ENCODE measurements around the gene ZNF488.
"Not testable (repeated sequence)": the region's sequence is repeated elsewhere in the genome, so short reads cannot be mapped to it uniquely, and the experiment has no call there.

The ZNF488 gene

GRCh38 chr10:47404937-47405336 is 20.8 kb upstream of the ZNF488 start:
- DNase-seq (ENCODE audit: low spot score in 2 of 2), result no peak
- H3K4me3 ChIP-seq, result no peak overlapping the region
- in situ Hi-C loops (cut with MboI; ENCODE audit: low sequenced_read_pairs), result no loop called here
- H3K4me1 ChIP-seq, result no peaks in the 10 kb centered on the region
- H3K9me3 ChIP-seq, result no peaks in the 10 kb centered on the region
- no peaks in the 10 kb centered on the region for H3K36me3 ChIP-seq (replicated peaks)
- H3K27me3 ChIP-seq (ENCODE audit: low read depth), result no peaks in the 10 kb centered on the region

GRCh38 chr10:47404446-47404845 is 20.4 kb upstream of the ZNF488 start:
- Histone ChIP-seq H3K36me3 (replicated peaks) (no peaks in the 10 kb centered on the region), H3K9me3 (no peaks in the 10 kb centered on the region), H3K4me3 (no peak overlapping the region), H3K27me3 (ENCODE audit: low read depth) (no peaks in the 10 kb centered on the region), H3K4me1 (no peaks in the 10 kb centered on the region)
- in situ Hi-C loops (cut with MboI; ENCODE audit: low sequenced_read_pairs), result no loop called here
- no peak for DNase-seq (ENCODE audit: low spot score in 2 of 2)

GRCh38 chr10:47403446-47404318 is 19.6 kb upstream of the ZNF488 start:
- Histone ChIP-seq H3K9me3 (no peaks in the 10 kb centered on the region), H3K4me1 (no peaks in the 10 kb centered on the region), H3K36me3 (replicated peaks) (no peaks in the 10 kb centered on the region), H3K27me3 (ENCODE audit: low read depth) (no peaks in the 10 kb centered on the region), H3K4me3 (no peak overlapping the region)
- DNase-seq (ENCODE audit: low spot score in 2 of 2), result no peak
- in situ Hi-C loops (cut with MboI; ENCODE audit: low sequenced_read_pairs), result no loop called here

GRCh38 chr10:47402641-47403301 is 18.7 kb upstream of the ZNF488 start:
- Histone ChIP-seq H3K4me3 (no peak overlapping the region), H3K4me1 (no peaks in the 10 kb centered on the region), H3K27me3 (ENCODE audit: low read depth) (no peaks in the 10 kb centered on the region), H3K36me3 (replicated peaks) (no peaks in the 10 kb centered on the region), H3K9me3 (no peaks in the 10 kb centered on the region)
- DNase-seq (ENCODE audit: low spot score in 2 of 2), result no peak
- in situ Hi-C loops (cut with MboI; ENCODE audit: low sequenced_read_pairs), result no loop called here

- in situ Hi-C loops (cut with MboI; ENCODE audit: low sequenced_read_pairs), result no loop called here
- no peaks in the 10 kb centered on the region for H3K36me3 ChIP-seq (replicated peaks)
- H3K4me3 ChIP-seq, result no peak overlapping the region
- no peaks in the 10 kb centered on the region for H3K27me3 ChIP-seq (ENCODE audit: low read depth)
- no peaks in the 10 kb centered on the region for H3K9me3 ChIP-seq
- H3K4me1 ChIP-seq, result no peaks in the 10 kb centered on the region
- DNase-seq (ENCODE audit: low spot score in 2 of 2), result no peak
Observed at GRCh38 chr10:47401874-47402640, 18.0 kb upstream of the ZNF488 start.

GRCh38 chr10:47401210-47401609 is 17.1 kb upstream of the ZNF488 start:
- H3K4me1 ChIP-seq, result no peaks in the 10 kb centered on the region
- H3K27me3 ChIP-seq (ENCODE audit: low read depth), result no peaks in the 10 kb centered on the region
- no peaks in the 10 kb centered on the region for H3K36me3 ChIP-seq (replicated peaks)
- H3K4me3 ChIP-seq, result no peak overlapping the region
- no peak for DNase-seq (ENCODE audit: low spot score in 2 of 2)
- H3K9me3 ChIP-seq, result no peaks in the 10 kb centered on the region
- in situ Hi-C loops (cut with MboI; ENCODE audit: low sequenced_read_pairs), result no loop called here

- no peak for DNase-seq (ENCODE audit: low spot score in 2 of 2)
- no peaks in the 10 kb centered on the region for H3K27me3 ChIP-seq (ENCODE audit: low read depth)
- in situ Hi-C loops (cut with MboI; ENCODE audit: low sequenced_read_pairs), result no loop called here
- H3K4me1 ChIP-seq, result no peaks in the 10 kb centered on the region
- H3K4me3 ChIP-seq, result no peak overlapping the region
- no peaks in the 10 kb centered on the region for H3K36me3 ChIP-seq (replicated peaks)
- H3K9me3 ChIP-seq, result no peaks in the 10 kb centered on the region
Observed at GRCh38 chr10:47400786-47401185, 16.7 kb upstream of the ZNF488 start.

- Histone ChIP-seq H3K36me3 (replicated peaks) (no peaks in the 10 kb centered on the region), H3K4me1 (no peaks in the 10 kb centered on the region), H3K27me3 (ENCODE audit: low read depth) (no peaks in the 10 kb centered on the region), H3K4me3 (no peak overlapping the region), H3K9me3 (no peaks in the 10 kb centered on the region)
- DNase-seq (ENCODE audit: low spot score in 2 of 2), result no peak
- in situ Hi-C loops (cut with MboI; ENCODE audit: low sequenced_read_pairs), result no loop called here
Observed at GRCh38 chr10:47400251-47400650, 16.2 kb upstream of the ZNF488 start.

- no peak overlapping the region for H3K4me3 ChIP-seq
- in situ Hi-C loops (cut with MboI; ENCODE audit: low sequenced_read_pairs), result no loop called here
- H3K9me3 ChIP-seq, result no peaks in the 10 kb centered on the region
- H3K4me1 ChIP-seq, result no peaks in the 10 kb centered on the region
- H3K27me3 ChIP-seq (ENCODE audit: low read depth), result peaks cover 6% of the 10 kb centered on the region; the same call in 1 of the 2 replicates
- no peaks in the 10 kb centered on the region for H3K36me3 ChIP-seq (replicated peaks)
- DNase-seq (ENCODE audit: low spot score in 2 of 2), result no peak
Observed at GRCh38 chr10:47397256-47397655, 13.2 kb upstream of the ZNF488 start.

- Histone ChIP-seq H3K4me1 (no peaks in the 10 kb centered on the region), H3K4me3 (no peak overlapping the region), H3K27me3 (ENCODE audit: low read depth) (peaks cover 6% of the 10 kb centered on the region; the same call in 1 of the 2 replicates), H3K9me3 (no peaks in the 10 kb centered on the region), H3K36me3 (replicated peaks) (no peaks in the 10 kb centered on the region)
- in situ Hi-C loops (cut with MboI; ENCODE audit: low sequenced_read_pairs), result no loop called here
- peak; percentile 9 to 25 for DNase-seq (ENCODE audit: low spot score in 2 of 2)
Observed at GRCh38 chr10:47396311-47396717, 12.2 kb upstream of the ZNF488 start.

- in situ Hi-C loops (cut with MboI; ENCODE audit: low sequenced_read_pairs), result no loop called here
- H3K9me3 ChIP-seq, result no peaks in the 10 kb centered on the region
- H3K36me3 ChIP-seq (replicated peaks), result no peaks in the 10 kb centered on the region
- H3K4me3 ChIP-seq, result no peak overlapping the region
- peaks cover 3% of the 10 kb centered on the region; the same call in 1 of the 2 replicates for H3K27me3 ChIP-seq (ENCODE audit: low read depth)
- no peaks in the 10 kb centered on the region for H3K4me1 ChIP-seq
- no peak for DNase-seq (ENCODE audit: low spot score in 2 of 2)
Observed at GRCh38 chr10:47389619-47390018, 5.5 kb upstream of the ZNF488 start.

GRCh38 chr10:47388879-47389278 is 4.8 kb upstream of the ZNF488 start:
- in situ Hi-C loops (cut with MboI; ENCODE audit: low sequenced_read_pairs), result no loop called here
- H3K4me1 ChIP-seq, result no peaks in the 10 kb centered on the region
- H3K36me3 ChIP-seq (replicated peaks), result no peaks in the 10 kb centered on the region
- H3K27me3 ChIP-seq (ENCODE audit: low read depth), result no peaks in the 10 kb centered on the region; the same call in 1 of the 2 replicates
- H3K9me3 ChIP-seq, result no peaks in the 10 kb centered on the region
- H3K4me3 ChIP-seq, result no peak overlapping the region
- DNase-seq (ENCODE audit: low spot score in 2 of 2), result no peak

GRCh38 chr10:47386104-47386503 is 2.0 kb upstream of the ZNF488 start:
- H3K9me3 ChIP-seq; H3K36me3 ChIP-seq (replicated peaks); DNase-seq (ENCODE audit: low spot score in 2 of 2); in situ Hi-C loops (cut with MboI; ENCODE audit: low sequenced_read_pairs); H3K27me3 ChIP-seq (ENCODE audit: low read depth); H3K4me3 ChIP-seq; H3K4me1 ChIP-seq: not testable (repeated sequence)
